Left ventricle myocardium superior (tissue), 1 donor: Measurements from ENCODE around the gene VSIG2. TPM values are rescaled to one million over a fixed set of nuclear protein-coding genes. Genes with fewer than 3 reads are reported as not detected.
A peak's percentile ranks its signal among the peaks of the same experiment; 100 is the strongest.

ENCODE experiments used
- ATAC-seq: fragments of 200-7000 bp; cut with Tn5 transposase; one replicate; pipeline ENCODE4 v1.9.1; 2020; ENCODE audit warnings: mild to moderate bottlenecking, moderate library complexity
- DNase-seq: peaks from one replicate; pipeline ENCODE4 v3.0.0-alpha.2; 2020
- intact Hi-C: fragments of 100-400 bp; cut with micrococcal nuclease; formaldehyde crosslinking; loops from one replicate; pipeline ENCODE4 v1.11.0; 2022
- total RNA-seq: library from RNA; stranded (reverse); fragmentation: NEBNext Ultra II Directional; extraction: Animal tissue kit (Norgen Biotek cat#: 25700); gene quantifications from one replicate; pipeline ENCODE4 v1.2.1, GENCODE V29; 2021
- donor health status: DM: no; HTN: yes; CAD: no; lungs with severe emphysema.

VSIG2 gene
- total RNA-seq, 1 donor from 2014 or later, result 1.1 TPM

- intact Hi-C loops, result no loop called here
- DNase-seq (no peak), ATAC-seq (no peak)
These were observed 14.3 kb downstream of the VSIG2 start for GRCh38 chr11:124737638-124738305.

GRCh38 chr11:124736736-124737135 lies 15.3 kb downstream of the VSIG2 start:
- DNase-seq (no peak), ATAC-seq (no peak)
- intact Hi-C loops, result no loop called here

- ATAC-seq (peak; percentile 59), DNase-seq (peak; percentile 42)
- intact Hi-C loops, result no loop called here
These were observed 19.8 kb downstream of the VSIG2 start for GRCh38 chr11:124732230-124732629.

- intact Hi-C loops, result no loop called here
- ATAC-seq, result no peak
- DNase-seq, result no peak
These were observed 22.5 kb downstream of the VSIG2 start for GRCh38 chr11:124729571-124729970.

GRCh38 chr11:124728134-124728533 lies 23.9 kb downstream of the VSIG2 start:
- ATAC-seq, result no peak
- intact Hi-C loops, result no loop called here
- no peak for DNase-seq

- no peak for DNase-seq
- ATAC-seq, result no peak
- intact Hi-C loops, result no loop called here
These were observed 24.6 kb downstream of the VSIG2 start for GRCh38 chr11:124727474-124727873.

- peak; percentile 51 for ATAC-seq
- DNase-seq, result no peak
These were observed 26.3 kb downstream of the VSIG2 start for GRCh38 chr11:124725719-124726105.

GRCh38 chr11:124724979-124725718 lies 26.9 kb downstream of the VSIG2 start:
- DNase-seq, result peak; percentile 35
- intact Hi-C loops, result no loop called here
- ATAC-seq, result peak; percentile 41

More at GRCh38 chr11:124725719-124726105, 26.3 kb downstream of the VSIG2 start:
- intact Hi-C loops, result no loop called here

- no peak for DNase-seq
- intact Hi-C loops, result no loop called here
These were observed 29.9 kb downstream of the VSIG2 start for GRCh38 chr11:124722176-124722575.

GRCh38 chr11:124719534-124719933 lies 32.5 kb downstream of the VSIG2 start:
- no peak for ATAC-seq
- DNase-seq, result no peak
- intact Hi-C loops, result no loop called here

More at GRCh38 chr11:124722176-124722575, 29.9 kb downstream of the VSIG2 start:
- ATAC-seq, result no peak

GRCh38 chr11:124718801-124719200 lies 33.3 kb downstream of the VSIG2 start:
- no peak for ATAC-seq

GRCh38 chr11:124717786-124718651 lies 34.0 kb downstream of the VSIG2 start:
- ATAC-seq (peak; percentile 84), DNase-seq (peak; percentile 69)
- intact Hi-C loops, result no loop called here

More at GRCh38 chr11:124718801-124719200, 33.3 kb downstream of the VSIG2 start:
- no peak for DNase-seq
- intact Hi-C loops, result no loop called here

GRCh38 chr11:124717421-124717785 lies 34.7 kb downstream of the VSIG2 start:
- intact Hi-C loops, result no loop called here
- peak; percentile 73 for ATAC-seq
- no peak for DNase-seq

- ATAC-seq, result no peak
- intact Hi-C loops, result no loop called here
- DNase-seq, result no peak
These were observed 35.5 kb downstream of the VSIG2 start for GRCh38 chr11:124716591-124716990.

GRCh38 chr11:124712392-124712791 lies 39.7 kb downstream of the VSIG2 start:
- DNase-seq (no peak), ATAC-seq (no peak)
- intact Hi-C loops, result no loop called here

GRCh38 chr11:124707829-124708228 lies 44.2 kb downstream of the VSIG2 start:
- DNase-seq (no peak), ATAC-seq (no peak)
- intact Hi-C loops, result no loop called here

- DNase-seq (no peak), ATAC-seq (no peak)
- intact Hi-C loops, result no loop called here
These were observed 52.0 kb downstream of the VSIG2 start for GRCh38 chr11:124700028-124700427.

GRCh38 chr11:124699547-124699946 lies 52.5 kb downstream of the VSIG2 start:
- intact Hi-C loops, result no loop called here
- ATAC-seq, result no peak

More at GRCh38 chr11:124699547-124699946, 52.5 kb downstream of the VSIG2 start:
- DNase-seq, result no peak
